Ramos (cell line): Measurements from ENCODE around the gene ARNT2.

ENCODE experiments used
- in situ Hi-C: fragments of 300-500 bp; cut with MboI; formaldehyde crosslinking; loops from one replicate; pipeline ENCODE4 v1.14.3; 2022; ENCODE audit warnings: low sequenced_read_pairs; ENCODE audit not compliant: unreplicated experiment

The ARNT2 gene

DNA sequence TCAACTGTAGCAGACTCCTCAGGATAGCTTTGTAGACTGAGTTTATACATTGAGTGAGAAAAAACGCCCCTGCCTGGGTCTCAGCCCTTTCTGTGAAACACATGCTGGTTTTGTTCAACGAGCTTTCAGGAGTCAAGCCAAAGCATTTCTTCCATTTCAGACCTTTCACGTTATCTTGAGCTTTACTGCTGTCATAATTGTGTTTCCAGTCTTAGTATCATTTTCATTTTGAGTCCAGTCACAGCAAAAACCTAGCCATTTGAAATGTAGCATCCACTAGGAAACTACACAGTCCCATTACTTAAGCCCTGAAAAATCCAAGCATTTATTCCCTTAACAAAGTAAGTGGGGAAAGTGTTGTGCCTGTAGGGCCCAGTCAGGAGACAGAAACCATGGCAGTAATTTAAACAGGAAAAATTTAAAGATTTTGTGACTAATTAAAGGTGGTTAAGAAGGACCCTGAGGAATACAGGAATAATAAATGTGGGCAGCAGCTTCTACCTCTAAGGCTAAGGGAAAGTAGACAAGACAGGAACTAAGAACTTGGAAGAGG is 180.9 kb downstream of the ARNT2 start:
- in situ Hi-C loops, result no loop called here

DNA sequence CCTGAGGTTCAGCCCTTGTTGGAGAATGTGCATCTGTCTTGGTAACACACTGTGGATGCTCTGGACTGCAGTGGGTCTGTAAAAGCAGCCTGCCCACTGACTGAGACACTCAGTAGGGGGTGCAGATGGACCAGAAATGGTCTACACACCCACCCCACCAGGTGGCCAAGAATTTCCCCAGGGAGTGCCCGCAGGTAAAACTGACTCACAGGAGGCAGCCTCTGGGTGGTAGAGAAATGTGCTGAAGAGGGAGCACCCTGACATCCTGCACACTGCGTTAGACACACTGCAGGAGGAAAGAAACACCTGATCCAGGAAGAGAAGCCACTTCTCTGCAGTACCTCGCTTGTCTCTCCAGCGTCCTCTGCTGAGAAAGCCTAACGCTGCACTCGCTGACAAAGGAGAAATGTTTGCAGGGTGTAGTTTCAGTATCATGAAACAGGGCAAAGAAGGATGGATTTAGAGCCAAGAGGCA is 181.4 kb downstream of the ARNT2 start:
- in situ Hi-C loops, result no loop called here

DNA sequence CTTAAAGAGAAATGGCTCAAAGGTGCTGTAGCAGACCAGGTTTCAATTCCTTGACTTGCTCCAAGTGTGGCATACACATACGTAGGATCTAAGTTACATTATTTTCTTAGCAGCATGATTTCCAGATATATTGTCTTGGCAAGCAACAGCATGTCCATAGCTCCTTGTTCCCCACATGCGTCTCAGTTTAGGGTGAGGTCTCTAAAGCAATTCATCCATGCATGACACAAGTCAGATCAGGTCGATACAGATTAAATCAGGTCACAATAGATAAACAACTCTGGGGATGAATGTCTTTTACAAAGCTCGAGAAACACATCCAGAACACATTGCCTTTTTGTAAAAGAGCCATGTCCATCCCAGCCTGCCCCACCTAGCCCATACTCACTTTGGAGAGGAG is 182.0 kb downstream of the ARNT2 start:
- in situ Hi-C loops, result no loop called here

DNA sequence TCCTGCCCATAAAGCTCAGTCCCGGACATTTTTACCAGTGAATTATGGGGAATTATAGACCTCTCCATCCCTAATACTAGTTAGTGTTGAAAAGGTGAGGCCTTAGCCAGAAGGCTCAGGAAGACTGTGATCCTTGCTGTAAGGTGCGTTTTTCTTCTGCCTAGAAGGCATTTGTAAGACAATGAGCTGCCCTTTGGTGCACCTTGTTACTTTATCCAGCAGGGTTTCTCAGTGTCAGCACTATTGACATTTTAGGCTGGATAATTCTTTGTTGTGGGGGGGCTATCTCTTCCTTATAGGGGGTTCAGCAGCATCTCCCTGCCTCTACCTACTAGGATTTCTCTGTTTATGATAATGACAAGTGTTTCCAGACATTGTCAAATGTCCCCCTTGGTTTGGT is 182.8 kb downstream of the ARNT2 start:
- in situ Hi-C loops, result no loop called here

DNA sequence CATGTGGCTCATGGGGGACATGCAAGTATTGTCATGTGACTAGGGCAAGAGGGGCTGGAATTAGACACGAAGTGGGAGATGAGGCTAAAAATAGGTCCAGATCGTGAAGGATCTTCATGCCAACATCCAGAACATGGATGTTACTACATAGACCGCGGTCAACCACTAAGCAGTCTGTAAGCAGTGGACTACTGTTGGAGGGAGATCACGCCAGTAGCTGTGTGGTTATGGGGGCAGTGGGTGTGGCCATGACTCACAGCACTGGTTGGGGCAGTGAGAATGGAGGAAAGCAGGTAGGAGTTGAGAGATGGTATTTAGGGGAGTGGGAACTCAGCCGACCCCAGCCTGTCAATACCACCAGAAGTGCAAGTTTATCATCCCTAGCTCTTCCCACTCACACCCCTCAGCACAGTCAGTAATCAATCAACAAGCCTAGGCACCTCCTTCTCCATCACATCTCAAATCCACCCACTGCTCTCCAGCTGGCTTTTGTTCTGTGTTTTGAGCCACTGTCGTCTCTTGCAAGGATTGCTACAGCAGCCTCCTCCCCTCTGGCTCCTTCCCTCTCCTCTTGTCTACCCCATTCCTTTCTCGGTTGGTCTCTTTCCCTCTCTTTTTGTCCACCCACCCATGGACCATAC is 183.8 kb downstream of the ARNT2 start:
- in situ Hi-C loops, result no loop called here

DNA sequence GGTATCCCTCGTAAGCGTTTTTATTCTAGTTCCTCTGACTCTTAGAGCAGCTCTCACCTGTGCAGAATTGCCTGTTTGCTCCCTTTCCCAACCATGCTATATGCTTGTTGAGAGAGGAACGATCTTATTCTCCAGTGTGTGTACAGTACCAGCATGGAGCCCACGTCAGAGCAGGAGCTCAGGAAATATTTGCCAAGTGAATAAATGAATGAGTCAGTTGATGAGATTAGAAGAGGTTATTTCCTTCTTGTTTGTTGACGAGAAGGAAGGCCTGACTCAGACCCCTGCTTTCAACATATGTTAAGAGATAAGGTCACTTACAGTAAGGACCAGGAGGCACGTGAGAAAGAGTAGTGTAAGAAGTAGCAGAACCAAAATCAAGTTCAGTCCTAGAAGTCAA is 184.6 kb downstream of the ARNT2 start:
- in situ Hi-C loops, result no loop called here

DNA sequence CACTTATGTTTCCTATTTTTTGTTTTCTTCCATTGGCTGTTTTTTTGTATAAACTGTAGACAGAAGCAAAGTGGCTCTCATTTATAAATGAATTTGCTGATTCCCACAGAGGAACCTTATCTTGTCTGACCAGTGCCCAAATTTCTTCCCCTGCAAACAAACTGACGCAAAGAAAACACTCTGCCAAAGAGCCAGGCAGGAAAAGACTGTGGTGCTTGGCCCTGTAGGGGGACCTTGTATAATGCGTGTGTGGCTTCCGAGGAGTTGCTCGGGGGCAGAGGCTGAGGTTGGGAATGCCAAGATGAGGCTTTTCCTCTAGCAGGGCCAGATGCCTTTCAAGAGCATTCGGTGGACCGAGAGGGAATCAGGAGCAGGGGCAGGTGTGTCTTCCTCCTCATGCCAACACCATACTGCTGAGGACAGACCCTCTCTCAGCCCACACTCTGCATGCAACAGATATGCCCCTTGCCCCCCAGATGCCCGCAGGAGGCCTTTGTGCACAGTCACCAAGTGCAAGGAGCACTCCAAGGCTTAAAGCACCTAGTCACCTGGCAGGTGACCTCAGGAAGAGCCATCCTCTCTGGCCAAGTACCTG is 186.7 kb downstream of the ARNT2 start:
- in situ Hi-C loops, result no loop called here

DNA sequence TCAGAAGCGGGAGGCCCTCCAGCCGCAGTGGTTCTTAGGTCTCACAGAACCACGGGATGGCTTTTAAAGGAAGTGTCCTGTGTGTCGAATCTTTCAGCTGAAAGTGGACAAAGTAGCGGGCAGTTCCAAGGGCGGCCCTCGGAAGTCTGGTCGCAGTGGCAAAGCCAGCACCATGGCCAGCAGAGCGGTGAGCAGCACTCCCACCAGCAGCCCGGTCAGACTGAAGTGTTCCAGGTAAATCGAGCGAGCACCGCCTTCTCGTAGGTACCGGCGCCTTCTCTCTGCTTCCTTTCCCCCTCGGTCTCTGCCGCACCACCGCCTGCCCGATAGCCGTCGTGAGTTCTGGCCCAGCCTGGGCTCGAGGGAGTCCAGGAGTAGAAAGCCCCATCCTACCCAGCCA is 187.3 kb downstream of the ARNT2 start:
- in situ Hi-C loops, result no loop called here

DNA sequence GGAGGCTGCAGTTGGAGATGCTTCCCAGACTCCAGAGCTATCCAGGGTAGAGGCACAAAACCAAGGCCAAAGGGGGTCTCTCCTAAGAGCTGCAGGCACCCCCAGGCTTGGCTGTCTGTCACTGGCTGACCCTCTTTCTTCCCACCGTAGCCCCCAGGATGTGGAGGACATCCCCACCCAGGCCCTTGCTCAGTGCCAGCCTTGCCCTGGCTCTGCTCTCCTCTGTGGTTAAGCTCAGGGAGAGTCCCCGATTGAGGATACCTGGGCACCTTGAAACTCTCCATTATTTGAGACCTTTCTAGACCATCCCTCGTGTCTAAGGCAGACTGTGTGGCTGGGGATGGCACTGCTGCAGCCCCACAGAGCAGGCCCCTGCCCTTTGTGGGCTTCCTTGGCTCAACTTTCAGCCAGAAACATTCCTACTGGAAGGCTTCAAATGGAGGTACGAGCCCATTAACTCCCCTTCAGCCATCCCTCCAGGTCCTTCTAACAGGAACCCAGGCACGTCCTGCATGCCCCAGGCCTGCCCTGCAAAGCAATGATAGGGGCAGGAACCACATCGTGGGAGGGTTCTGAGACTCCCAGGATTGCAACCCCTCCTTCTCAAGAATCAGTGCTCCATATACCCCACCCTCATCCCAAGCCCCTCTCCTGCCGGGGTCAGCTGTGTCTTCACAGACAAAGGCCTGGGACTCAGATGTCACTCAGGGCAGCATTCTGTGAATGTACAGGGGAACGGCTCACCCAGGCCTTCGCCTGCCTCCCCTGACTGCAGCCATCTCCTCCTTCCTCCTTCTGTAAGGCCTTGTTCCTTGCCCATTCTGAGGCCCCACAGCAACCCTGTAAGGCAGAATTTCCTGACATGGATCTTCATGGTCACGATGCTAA is 188.0 kb downstream of the ARNT2 start:
- in situ Hi-C loops, result no loop called here

DNA sequence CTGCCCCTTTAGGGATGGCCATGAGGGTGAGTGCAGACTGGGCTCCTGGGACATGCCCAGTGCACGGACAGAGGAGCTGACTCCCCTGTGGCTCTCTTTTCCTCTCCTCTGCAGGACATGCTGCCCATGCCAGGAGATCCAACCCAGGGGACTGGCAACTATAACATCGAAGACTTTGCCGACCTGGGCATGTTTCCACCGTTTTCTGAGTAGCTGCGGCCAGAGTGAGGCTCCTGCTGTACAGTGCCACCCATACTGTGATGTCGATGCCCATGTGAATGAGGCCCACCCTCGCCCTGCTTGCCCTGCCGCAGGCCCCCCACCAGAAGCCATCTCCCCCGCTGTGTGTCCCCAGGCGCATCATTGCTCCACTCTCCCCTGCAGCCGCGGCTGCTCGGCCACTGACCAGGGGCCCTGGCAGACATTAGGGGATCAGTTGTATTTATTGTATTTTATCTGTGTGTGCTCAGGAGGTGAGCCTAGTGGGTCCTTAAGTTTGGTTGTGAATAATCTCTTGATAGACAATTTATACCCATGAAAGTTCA is 189.4 kb downstream of the ARNT2 start:
- in situ Hi-C loops, result no loop called here

DNA sequence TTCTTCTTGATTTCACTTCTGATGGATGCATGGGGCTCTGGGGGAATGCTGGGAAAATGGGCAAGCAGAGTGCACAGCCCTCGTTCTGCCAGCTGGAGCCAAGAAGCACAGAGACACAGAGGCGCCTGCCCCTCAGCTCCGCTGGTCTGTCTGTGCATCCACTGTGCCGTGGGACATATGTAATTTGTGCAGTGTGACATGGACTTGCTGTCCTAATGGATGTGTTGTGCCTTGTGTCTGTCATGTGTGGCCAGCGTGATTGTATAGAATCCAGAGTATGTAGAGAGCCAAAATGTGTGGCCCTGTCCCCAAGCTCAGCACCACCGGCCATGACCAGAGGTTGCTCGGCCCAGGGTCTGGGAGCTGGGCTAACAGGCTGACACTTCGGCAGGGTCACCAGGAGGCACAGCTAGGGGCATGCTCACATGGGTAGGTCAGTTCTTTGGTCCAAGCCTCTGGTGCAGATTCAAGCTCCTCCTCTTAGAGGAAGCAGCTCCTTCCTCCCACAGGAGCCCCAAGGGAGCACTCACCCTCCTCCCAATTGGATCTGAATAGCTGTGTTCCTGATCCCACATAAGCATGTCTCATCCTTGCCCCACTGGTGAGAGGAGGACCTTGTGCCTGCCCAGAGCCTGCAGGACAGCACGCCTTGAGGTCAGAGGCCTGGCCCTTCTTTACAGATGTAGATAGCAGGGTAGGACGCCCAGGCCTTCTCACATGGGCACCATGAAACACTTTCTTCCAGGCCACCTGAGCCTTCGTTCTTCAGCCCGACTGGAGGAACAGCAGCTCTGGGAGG is 190.1 kb downstream of the ARNT2 start:
- in situ Hi-C loops, result no loop called here

DNA sequence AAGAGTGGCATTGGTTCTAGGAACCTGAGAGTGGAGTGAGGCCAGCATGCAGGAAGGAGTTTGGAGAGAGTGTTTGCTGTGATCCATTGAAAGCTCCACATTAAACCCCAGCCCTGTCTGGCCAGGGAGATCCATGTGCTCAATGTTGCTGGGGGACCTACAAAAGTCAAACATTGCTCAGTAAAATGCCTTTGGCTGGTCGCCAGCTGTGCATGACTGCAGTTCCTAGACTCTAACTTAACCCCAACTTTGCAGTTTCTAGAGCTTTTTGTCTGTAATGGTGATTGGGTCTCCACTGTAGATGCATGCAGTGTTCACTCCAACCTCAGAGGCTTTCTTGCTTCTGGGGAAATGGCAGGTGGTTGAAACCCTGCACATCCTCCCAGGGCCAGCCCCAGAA is 191.2 kb downstream of the ARNT2 start:
- in situ Hi-C loops, result no loop called here

DNA sequence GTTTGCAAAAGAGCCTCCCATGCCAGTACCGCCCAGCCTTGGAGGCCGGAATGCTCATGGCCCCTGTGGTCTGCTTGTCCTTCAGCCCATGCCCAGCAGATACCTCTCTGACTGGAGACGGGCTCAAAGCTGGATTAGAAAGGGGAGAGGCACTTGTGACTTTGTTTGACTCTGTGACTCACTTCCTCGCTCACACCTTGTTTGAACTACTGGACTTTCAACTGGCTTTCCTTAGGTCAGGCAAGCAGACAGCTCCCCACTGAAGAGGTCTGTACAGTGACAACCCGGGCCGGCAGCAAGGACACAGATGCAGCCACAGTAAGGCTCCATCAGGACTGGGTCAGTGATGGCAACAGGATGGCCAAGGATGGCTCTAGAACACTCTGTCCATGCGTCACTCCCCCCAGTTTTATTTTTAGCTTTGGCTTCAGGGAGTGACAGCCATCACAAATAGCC is 192.4 kb downstream of the ARNT2 start:
- in situ Hi-C loops, result no loop called here

DNA sequence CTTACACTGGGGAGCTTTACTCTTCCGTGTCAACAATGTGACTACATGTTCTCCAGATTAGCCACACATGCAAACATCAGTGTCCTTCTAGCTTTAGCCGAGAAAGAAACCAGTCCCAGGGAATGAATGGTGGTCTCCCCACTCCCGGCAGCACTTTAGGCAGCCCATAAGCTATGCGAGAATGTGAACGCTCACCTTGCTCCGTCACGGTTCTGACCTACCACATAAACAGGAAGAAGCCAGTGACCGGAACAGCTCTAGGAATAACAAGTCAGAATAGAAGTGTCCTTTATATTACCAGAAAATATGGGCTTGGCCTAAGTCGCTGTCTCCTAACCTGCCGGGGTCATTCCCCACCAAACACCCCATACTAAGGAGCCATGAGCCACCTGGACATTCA is 192.9 kb downstream of the ARNT2 start:
- in situ Hi-C loops, result no loop called here

DNA sequence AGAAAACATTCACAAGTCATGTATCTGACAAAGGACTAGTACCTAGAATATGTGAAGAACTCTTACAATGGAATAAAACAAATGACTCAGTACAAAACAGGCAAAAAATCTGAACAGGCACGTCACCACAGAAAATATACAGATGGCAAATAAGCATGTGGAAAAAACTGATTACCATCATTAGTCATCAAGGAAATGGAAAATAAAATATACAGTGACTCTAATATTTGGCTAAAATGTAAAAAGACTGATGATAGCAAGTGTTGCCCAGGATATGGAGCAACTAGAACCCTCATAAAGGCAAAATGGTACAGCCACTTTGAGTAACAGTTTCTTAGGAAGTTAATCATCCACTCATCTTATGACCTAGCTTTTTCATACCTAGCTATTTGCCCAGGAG is 195.2 kb downstream of the ARNT2 start:
- in situ Hi-C loops, result no loop called here

DNA sequence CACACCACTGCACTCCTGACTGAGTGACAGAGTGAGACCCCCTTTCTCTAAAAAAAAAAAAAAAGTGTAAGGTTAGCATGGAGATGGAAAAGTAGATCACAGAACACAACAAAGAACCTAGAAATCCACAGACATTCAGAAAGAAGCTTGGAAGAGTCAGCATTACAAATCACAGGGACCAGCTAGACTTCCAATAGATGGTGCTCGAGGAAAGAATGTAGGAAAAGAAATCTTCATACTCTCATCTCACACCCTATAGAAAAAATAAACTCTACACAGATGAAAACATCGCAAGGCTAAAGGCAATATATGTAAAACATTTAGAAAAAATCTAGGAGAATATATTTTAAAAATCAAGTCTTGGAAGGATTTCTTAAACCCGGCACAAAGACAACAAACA is 196.4 kb downstream of the ARNT2 start:
- in situ Hi-C loops, result no loop called here

DNA sequence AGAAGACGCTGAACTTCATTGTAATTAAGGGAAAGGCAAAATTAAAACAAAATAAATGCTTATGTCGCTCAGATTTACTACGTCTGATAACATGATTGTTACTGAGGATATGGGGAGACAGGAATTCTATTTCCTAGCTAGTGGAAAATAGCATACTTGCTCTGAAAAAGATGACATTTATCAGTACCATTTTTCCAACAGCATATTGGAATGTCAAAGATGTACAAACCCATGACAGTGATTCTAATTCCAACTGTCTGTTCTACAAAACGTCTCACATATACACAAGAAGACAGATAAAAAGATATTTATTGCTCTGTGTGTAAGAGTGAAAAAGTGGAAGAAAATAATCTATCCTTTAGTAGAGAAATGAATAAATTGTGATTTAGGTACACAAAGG is 197.1 kb downstream of the ARNT2 start:
- in situ Hi-C loops, result no loop called here

DNA sequence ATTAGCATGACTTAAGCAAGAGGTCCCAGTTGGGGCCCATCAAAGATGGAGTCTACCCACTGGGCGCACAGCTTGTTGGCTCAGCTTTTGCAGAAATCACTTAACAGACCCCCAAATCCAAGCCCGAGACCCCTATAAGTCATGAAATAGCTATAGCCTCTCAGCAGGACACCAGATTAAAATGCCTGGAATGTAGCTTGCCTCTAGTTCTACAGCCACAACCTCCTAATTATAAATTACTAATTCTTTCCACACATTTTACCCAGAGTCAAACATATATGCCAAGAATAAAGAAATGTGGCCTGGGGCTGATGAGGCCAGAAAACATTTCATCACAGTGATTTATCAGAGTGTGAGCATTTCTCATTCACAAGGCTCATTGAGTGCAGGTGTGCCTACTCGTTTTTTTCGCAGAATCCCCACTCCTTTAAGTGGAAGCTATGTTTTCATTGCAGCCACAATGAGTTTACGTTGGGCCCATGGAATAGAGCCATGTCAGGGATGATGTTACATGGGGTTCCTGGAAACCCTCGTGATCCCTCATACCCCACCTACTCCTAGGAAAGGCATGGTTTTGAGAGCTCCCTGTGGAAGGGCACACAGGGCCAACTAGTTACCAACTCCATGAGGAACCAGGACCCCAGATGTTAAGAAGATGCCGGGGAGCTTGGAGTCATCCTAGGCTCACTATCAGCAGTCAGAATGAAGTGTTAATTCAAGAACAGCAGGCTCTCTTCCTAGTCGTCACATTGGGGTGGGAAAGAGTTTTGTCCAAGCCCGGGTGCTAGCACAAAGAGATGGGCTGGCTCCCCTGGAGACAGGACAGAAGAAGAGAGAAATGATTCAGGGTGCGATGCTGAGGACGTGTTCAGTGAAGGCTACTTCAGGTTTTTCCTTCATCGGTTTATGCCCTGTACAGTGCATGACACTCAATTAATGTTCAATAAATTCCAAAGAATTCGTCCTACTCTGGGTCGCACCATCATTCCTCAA is 200.7 kb downstream of the ARNT2 start:
- in situ Hi-C loops, result no loop called here
